NB4 (cell line): Measurements from ENCODE around the gene RHO.

Experiments
- DNase-seq: peaks from one replicate; pipeline ENCODE4 v3.0.0; 2010; ENCODE audit warnings: low read depth
- H3K4me3 ChIP-seq: one replicate; pipeline ENCODE4 v1.5.1; 2011; ENCODE audit warnings: mild to moderate bottlenecking, low read depth, low read length, moderate library complexity
- CTCF ChIP-seq: IDR thresholded peaks from one replicate; pipeline ENCODE4 v1.5.1; 2012; ENCODE audit warnings: low read depth, low read length
- MAX ChIP-seq: IDR thresholded peaks from 2 replicates; pipeline ENCODE4 v1.6.1; 2011; ENCODE audit warnings: low read depth, low read length
- MYC ChIP-seq: IDR thresholded peaks from 2 replicates; pipeline ENCODE4 v1.6.1; 2011; ENCODE audit warnings: low read depth, low read length
- POLR2A ChIP-seq: IDR thresholded peaks from 2 replicates; pipeline ENCODE4 v1.6.1; 2011; ENCODE audit warnings: mild to moderate bottlenecking; ENCODE audit not compliant: insufficient read length; ENCODE audit errors: extremely low read depth

The RHO gene

GRCh38 chr3:129571605-129572547 is 43.4 kb downstream of the RHO start:
- H3K4me3 ChIP-seq: no peak overlapping the region
- no peak for DNase-seq
- TF ChIP-seq POLR2A: no peak
- no peak for TF ChIP-seq MAX
- TF ChIP-seq MYC: no peak
- TF ChIP-seq CTCF: no peak

- TF ChIP-seq MYC (no peak), POLR2A (no peak)
- no peak overlapping the region for H3K4me3 ChIP-seq
- DNase-seq: no peak
Observed at GRCh38 chr3:129572603-129573002, 44.2 kb downstream of the RHO start.

- H3K4me3 ChIP-seq: no peak overlapping the region
- no peak for DNase-seq
- no peak for TF ChIP-seq CTCF
- no peak for TF ChIP-seq POLR2A
- TF ChIP-seq MYC: no peak
- no peak for TF ChIP-seq MAX
Observed at GRCh38 chr3:129573493-129573892, 45.1 kb downstream of the RHO start.

GRCh38 chr3:129574206-129574605 is 45.8 kb downstream of the RHO start:
- H3K4me3 ChIP-seq: no peak overlapping the region
- TF ChIP-seq POLR2A (no peak), MAX (no peak), MYC (no peak), CTCF (no peak)
- DNase-seq: no peak

GRCh38 chr3:129575233-129575996 is 47.0 kb downstream of the RHO start:
- H3K4me3 ChIP-seq: no peak overlapping the region
- no peak for DNase-seq
- TF ChIP-seq MAX: no peak
- TF ChIP-seq POLR2A: no peak
- TF ChIP-seq MYC: no peak
- TF ChIP-seq CTCF: no peak

- no peak for TF ChIP-seq POLR2A
- no peak for TF ChIP-seq MAX
- TF ChIP-seq MYC: no peak
- no peak for TF ChIP-seq CTCF
- no peak for DNase-seq
- no peak overlapping the region for H3K4me3 ChIP-seq
Observed at GRCh38 chr3:129575997-129576384, 47.6 kb downstream of the RHO start.
